OCI-LY7 (cell line): ENCODE data around the gene ENOX1. TPM values are rescaled to one million over a fixed set of nuclear protein-coding genes. Genes with fewer than 3 reads are reported as not detected.

ENCODE experiments used
- BruUV-seq: library from RNA; stranded (reverse); fragments of 400-500 nt; replicated peaks from 2 replicates; lab custom pipeline; 2021; lab: Mats Ljungman, UMichigan
- CTCF ChIA-PET: fragments of 300-600 bp; sonication (Branson Sonifier 250); formaldehyde crosslinking; loops from one replicate; lab custom pipeline; 2022; ENCODE audit warnings: antibody characterized with exemption; ENCODE audit not compliant: unreplicated experiment; lab: Charles Lee
- POLR2A ChIA-PET: fragments of 300-600 bp; sonication (Branson Sonifier 250); formaldehyde crosslinking; loops from one replicate; lab custom pipeline; 2022; ENCODE audit warnings: antibody characterized with exemption; lab: Charles Lee
- DNase-seq: peaks from one replicate; pipeline ENCODE4 v3.0.0-alpha.2; 2015; ENCODE audit warnings: low spot score
- H2AFZ ChIP-seq: fragments of 200-600 bp; sonication (generic), shearing (Covaris generic); 2 replicates; pipeline ENCODE4 v1.6.1; 2014; ENCODE audit warnings: mild to moderate bottlenecking, antibody characterized with exemption, low read length, moderate library complexity
- H3K27ac ChIP-seq: fragments of 200-600 bp; sonication (generic); 2 replicates; pipeline ENCODE4 v1.5.1; 2014; ENCODE audit warnings: mixed run types, low read depth, mild to moderate bottlenecking, moderate library complexity, low read length, inconsistent platforms; ENCODE audit not compliant: poor library complexity, severe bottlenecking
- H3K36me3 ChIP-seq: fragments of 200-600 bp; sonication (generic); 2 replicates; pipeline ENCODE4 v1.6.1; 2014; ENCODE audit warnings: mild to moderate bottlenecking, antibody characterized with exemption, low read length, moderate library complexity, mixed read lengths; ENCODE audit not compliant: insufficient read depth
- H3K4me1 ChIP-seq: fragments of 200-600 bp; sonication (generic); 2 replicates; pipeline ENCODE4 v1.5.1; 2014; ENCODE audit warnings: mild to moderate bottlenecking, low read length; ENCODE audit not compliant: insufficient read depth, poor library complexity, severe bottlenecking
- H3K4me2 ChIP-seq: fragments of 200-600 bp; sonication (generic); 2 replicates; pipeline ENCODE4 v1.6.1; 2014; ENCODE audit warnings: mild to moderate bottlenecking, low read length
- H3K4me3 ChIP-seq: fragments of 200-600 bp; sonication (generic); 2 replicates; pipeline ENCODE4 v1.5.1; 2014; ENCODE audit warnings: mild to moderate bottlenecking, low read depth, low read length; ENCODE audit not compliant: poor library complexity, severe bottlenecking
- H3K79me2 ChIP-seq: fragments of 200-600 bp; sonication (generic); 2 replicates; pipeline ENCODE4 v1.6.1; 2016; ENCODE audit warnings: low read depth, mild to moderate bottlenecking, low read length, moderate library complexity, mixed read lengths; ENCODE audit not compliant: insufficient read depth
- H3K9me2 ChIP-seq: fragments of 200-600 bp; sonication (generic); 2 replicates; pipeline ENCODE4 v1.6.1; 2016; ENCODE audit warnings: mild to moderate bottlenecking, low read length, mixed read lengths; ENCODE audit not compliant: insufficient read depth
- H3K9me3 ChIP-seq: fragments of 200-600 bp; sonication (generic); 2 replicates; pipeline ENCODE4 v1.6.1; 2014; ENCODE audit warnings: mild to moderate bottlenecking, mixed run types, low read length, mixed read lengths
- H4K20me1 ChIP-seq: fragments of 200-600 bp; sonication (generic); 2 replicates; pipeline ENCODE4 v1.6.1; 2014; ENCODE audit warnings: mild to moderate bottlenecking, antibody characterized with exemption, low read length, moderate library complexity, mixed read lengths; ENCODE audit not compliant: insufficient read depth
- CTCF ChIP-seq: fragments of 200-600 bp; sonication (generic); conservative IDR thresholded peaks from 2 replicates; pipeline ENCODE4 v1.5.1; 2014; ENCODE audit warnings: mild to moderate bottlenecking, antibody characterized with exemption, low read length, moderate library complexity, mixed read lengths
- EZH2phosphoT487 ChIP-seq: fragments of 200-600 bp; sonication (generic); IDR thresholded peaks from 2 replicates; pipeline ENCODE4 v1.6.1; 2018; ENCODE audit warnings: low read depth, borderline replicate concordance, mild to moderate bottlenecking, mixed run types, antibody characterized with exemption, low read length, moderate library complexity, mixed read lengths
- intact Hi-C: fragments of 100-400 bp; cut with micrococcal nuclease; formaldehyde crosslinking; loops from one replicate; pipeline ENCODE4 v1.10.0; 2022; ENCODE audit not compliant: unreplicated experiment
- total RNA-seq, 2 experiments: library from RNA; depleted of rRNA in 1 of 2; stranded (reverse); fragments of >200 nt in 1 of 2; shearing (Covaris generic) in 1 of 2; gene quantifications; 2 replicates each; pipeline ENCODE4 v1.2.3, GENCODE V29; 2014 to 2022

Gene ENOX1
- total RNA-seq, 2 experiments from 2014 or later = 0.03 TPM; not detected in 1

- Histone ChIP-seq H3K9me2 (no peaks in the 10 kb centered on the region), H3K4me2 (no peak overlapping the region), H3K4me3 (no peak overlapping the region), H3K27ac (no peak overlapping the region), H3K9me3 (no peaks in the 10 kb centered on the region), H3K4me1 (no peaks in the 10 kb centered on the region), H2AFZ (no peak overlapping the region), H4K20me1 (no peaks in the 10 kb centered on the region), H3K36me3 (no peaks in the 10 kb centered on the region), H3K79me2 (no peaks in the 10 kb centered on the region)
- ChIA-PET POLR2A (no interaction called here), CTCF (no interaction called here)
- DNase-seq = no peak
- intact Hi-C loops = no loop called here
- no TSS peak for BruUV-seq
- no peak for TF ChIP-seq EZH2phosphoT487
- TF ChIP-seq CTCF = no peak
Measured at GRCh38 chr13:43299374-43299773, 487.4 kb downstream of the ENOX1 start.

- H3K4me2 ChIP-seq = no peak overlapping the region
- POLR2A ChIA-PET = interaction anchor here (1.0 kb wide), 1 partner anchor 15 kb away, joined by 3 read pairs; no protein-coding TSS in a partner anchor
Measured at GRCh38 chr13:43298816-43299215, 488.0 kb downstream of the ENOX1 start.

More at GRCh38 chr13:43298816-43299215, 488.0 kb downstream of the ENOX1 start:
- H3K36me3 ChIP-seq = no peaks in the 10 kb centered on the region
- CTCF ChIA-PET = no interaction called here
- no peak for DNase-seq
- BruUV-seq = no TSS peak
- H3K79me2 ChIP-seq = no peaks in the 10 kb centered on the region
- no peak overlapping the region for H3K4me3 ChIP-seq
- H3K27ac ChIP-seq = no peak overlapping the region
- H3K9me3 ChIP-seq = no peaks in the 10 kb centered on the region
- intact Hi-C loops = no loop called here
- no peaks in the 10 kb centered on the region for H3K4me1 ChIP-seq
- no peak overlapping the region for H2AFZ ChIP-seq
- TF ChIP-seq CTCF (no peak), EZH2phosphoT487 (no peak)
- H3K9me2 ChIP-seq = no peaks in the 10 kb centered on the region
- no peaks in the 10 kb centered on the region for H4K20me1 ChIP-seq
